Measurements from ENCODE around the gene PHOX2A.
"Not testable (repeated sequence)": the region's sequence is repeated elsewhere in the genome, so short reads cannot be mapped to it uniquely, and the experiment has no call there.

The PHOX2A gene

GRCh38 chr11:72202571-72202970 is 41.4 kb downstream of the PHOX2A start:
- no peaks in the 10 kb centered on the region for H3K27me3 ChIP-seq (ENCODE audit: low read length)
- no peaks in the 10 kb centered on the region for H3K36me3 ChIP-seq (ENCODE audit: low read length)
- no peak overlapping the region for H3K9ac ChIP-seq (ENCODE audit: low read length)
- H3F3A ChIP-seq (ENCODE audit: insufficient read depth): no peaks in the 10 kb centered on the region
- no peaks in the 10 kb centered on the region for H4K20me1 ChIP-seq (ENCODE audit: low read depth, low read length)
- H3K27ac ChIP-seq (ENCODE audit: low read depth, low read length): no peak overlapping the region
- TF ChIP-seq EZH2phosphoT487 (conservative IDR thresholded peaks at IDR 0.05; ENCODE audit: low read length) (no peak), CTCF (IDR thresholded peaks at IDR 0.05; ENCODE audit: insufficient read depth, low read length, poor library complexity, severe bottlenecking) (no peak)
- no peak overlapping the region for H2AFZ ChIP-seq (ENCODE audit: low read depth, low read length, severe bottlenecking)
- H3K79me2 ChIP-seq (ENCODE audit: insufficient read depth, low read length): no peaks in the 10 kb centered on the region
- H3K9me2 ChIP-seq (replicated peaks; ENCODE audit: insufficient read depth, low read length): no peaks in the 10 kb centered on the region
- H3K4me2 ChIP-seq (ENCODE audit: low read depth, low read length, poor library complexity, severe bottlenecking): no peak overlapping the region
- no peak overlapping the region for H3K4me3 ChIP-seq (ENCODE audit: insufficient read depth, low read length, poor library complexity, severe bottlenecking)
- H3K9me3 ChIP-seq (ENCODE audit: insufficient read depth, low read length): no peaks in the 10 kb centered on the region

GRCh38 chr11:72201445-72201844 is 42.5 kb downstream of the PHOX2A start:
- H3K27ac ChIP-seq (ENCODE audit: low read depth, low read length); H4K20me1 ChIP-seq (ENCODE audit: low read depth, low read length); H2AFZ ChIP-seq (ENCODE audit: low read depth, low read length, severe bottlenecking); H3K9ac ChIP-seq (ENCODE audit: low read length); H3K9me2 ChIP-seq (replicated peaks; ENCODE audit: insufficient read depth, low read length); H3K36me3 ChIP-seq (ENCODE audit: low read length); H3K79me2 ChIP-seq (ENCODE audit: insufficient read depth, low read length); H3K27me3 ChIP-seq (ENCODE audit: low read length); H3K4me3 ChIP-seq (ENCODE audit: insufficient read depth, low read length, poor library complexity, severe bottlenecking); H3K9me3 ChIP-seq (ENCODE audit: insufficient read depth, low read length); H3K4me2 ChIP-seq (ENCODE audit: low read depth, low read length, poor library complexity, severe bottlenecking); H3F3A ChIP-seq (ENCODE audit: insufficient read depth): not testable (repeated sequence)

GRCh38 chr11:72195518-72196270 is 48.3 kb downstream of the PHOX2A start:
- H3F3A ChIP-seq (ENCODE audit: insufficient read depth): no peaks in the 10 kb centered on the region
- TF ChIP-seq CTCF (IDR thresholded peaks at IDR 0.05; ENCODE audit: insufficient read depth, low read length, poor library complexity, severe bottlenecking) (no peak), EZH2phosphoT487 (conservative IDR thresholded peaks at IDR 0.05; ENCODE audit: low read length) (no peak)
- H3K27me3 ChIP-seq (ENCODE audit: low read length): no peaks in the 10 kb centered on the region
- H3K4me3 ChIP-seq (ENCODE audit: insufficient read depth, low read length, poor library complexity, severe bottlenecking): no peak overlapping the region
- H3K79me2 ChIP-seq (ENCODE audit: insufficient read depth, low read length): no peaks in the 10 kb centered on the region
- H3K9ac ChIP-seq (ENCODE audit: low read length): no peak overlapping the region
- no peak overlapping the region for H2AFZ ChIP-seq (ENCODE audit: low read depth, low read length, severe bottlenecking)
- H4K20me1 ChIP-seq (ENCODE audit: low read depth, low read length): no peaks in the 10 kb centered on the region
- no peak overlapping the region for H3K4me2 ChIP-seq (ENCODE audit: low read depth, low read length, poor library complexity, severe bottlenecking)
- H3K36me3 ChIP-seq (ENCODE audit: low read length): no peaks in the 10 kb centered on the region
- H3K9me3 ChIP-seq (ENCODE audit: insufficient read depth, low read length): no peaks in the 10 kb centered on the region
- H3K27ac ChIP-seq (ENCODE audit: low read depth, low read length): no peak overlapping the region
- no peaks in the 10 kb centered on the region for H3K9me2 ChIP-seq (replicated peaks; ENCODE audit: insufficient read depth, low read length)

- Histone ChIP-seq H3K9me3 (ENCODE audit: insufficient read depth, low read length) (no peaks in the 10 kb centered on the region), H2AFZ (ENCODE audit: low read depth, low read length, severe bottlenecking) (no peak within 1 kb of the TSS), H3F3A (ENCODE audit: insufficient read depth) (no peaks in the 10 kb centered on the region), H3K27me3 (ENCODE audit: low read length) (no peaks in the 10 kb centered on the region), H3K36me3 (ENCODE audit: low read length) (no peaks in the 10 kb centered on the region), H3K79me2 (ENCODE audit: insufficient read depth, low read length) (no peaks in the 10 kb centered on the region), H3K9ac (ENCODE audit: low read length) (no peak within 1 kb of the TSS), H3K4me3 (ENCODE audit: insufficient read depth, low read length, poor library complexity, severe bottlenecking) (no peak within 1 kb of the TSS), H4K20me1 (ENCODE audit: low read depth, low read length) (no peaks in the 10 kb centered on the region), H3K9me2 (replicated peaks; ENCODE audit: insufficient read depth, low read length) (no peaks in the 10 kb centered on the region), H3K27ac (ENCODE audit: low read depth, low read length) (no peak within 1 kb of the TSS), H3K4me2 (ENCODE audit: low read depth, low read length, poor library complexity, severe bottlenecking) (no peak within 1 kb of the TSS)
- no peak for TF ChIP-seq CTCF (IDR thresholded peaks at IDR 0.05; ENCODE audit: insufficient read depth, low read length, poor library complexity, severe bottlenecking)
- TF ChIP-seq EZH2phosphoT487 (conservative IDR thresholded peaks at IDR 0.05; ENCODE audit: low read length): no peak
These were observed 52.0 kb downstream of the PHOX2A start, which contains the start of gene FOLR1 for GRCh38 chr11:72191961-72192381. Gene FOLR1 (plus strand): TSS chr11:72192140. CDS start chr11:72192174, 34 bp downstream.

All from SU-DHL-6 (cell line).